B cell (primary cell): ENCODE measurements around the gene CREB3. TPM values are rescaled to one million over a fixed set of nuclear protein-coding genes. Genes with fewer than 3 reads are reported as not detected.
A peak's percentile ranks its signal among the peaks of the same experiment; 100 is the strongest.

Experiments
- ATAC-seq: fragments of 200-7000 bp; cut with Tn5 transposase; one replicate; pipeline ENCODE4 v1.10.0; 2021; ENCODE audit warnings: low read depth, mild to moderate bottlenecking, moderate number of reproducible peaks, moderate library complexity
- CTCF ChIA-PET: fragments of 350-600 bp; sonication (Branson Sonifier 250); formaldehyde crosslinking; loops from one replicate; lab custom pipeline; 2021; ENCODE audit warnings: antibody characterized with exemption, inconsistent platforms; lab: Charles Lee
- POLR2A ChIA-PET: fragments of 350-600 bp; sonication (Branson Sonifier 250); formaldehyde crosslinking; loops from one replicate; lab custom pipeline; 2021; ENCODE audit warnings: antibody characterized with exemption; lab: Charles Lee
- DNase-seq: peaks from one replicate; pipeline ENCODE4 v3.0.0; 2013
- H2AFZ ChIP-seq: 2 replicates; pipeline ENCODE4 v1.6.1; 2012; ENCODE audit warnings: mild to moderate bottlenecking, low read depth, low read length; ENCODE audit not compliant: insufficient read depth, poor library complexity, severe bottlenecking
- H3K27ac ChIP-seq, 2 donors: 1 replicate in 1 of 2; 2 replicates in 1 of 2; pipeline ENCODE4 v1.5.1; 2012 to 2013; ENCODE audit warnings: low read length in 2 of 2, mild to moderate bottlenecking in 2 of 2, moderate library complexity in 1 of 2
- H3K27me3 ChIP-seq, 4 experiments: fragments of 200-600 bp in 1 of 4; sonication (generic) in 1 of 4; replicated peaks in 1 of 4; 1 replicate in 2 of 4; 2 replicates in 2 of 4; pipeline versions ENCODE4 v1.6.1 to v1.7.0; 2013 to 2016; ENCODE audit warnings: low read length in 3 of 4, mild to moderate bottlenecking in 2 of 4, mixed read lengths in 1 of 4, moderate library complexity in 1 of 4; ENCODE audit not compliant: insufficient read depth in 4 of 4, control insufficient read depth in 3 of 4; ENCODE audit errors: control extremely low read depth in 1 of 4
- H3K36me3 ChIP-seq, 2 experiments: replicated peaks in 1 of 2; 1 replicate in 1 of 2; 2 replicates in 1 of 2; pipeline versions ENCODE4 v1.6.1 to v1.7.1; 2013; ENCODE audit warnings: low read length in 1 of 2; ENCODE audit not compliant: insufficient read depth in 2 of 2, control insufficient read depth in 1 of 2; ENCODE audit errors: control extremely low read depth in 1 of 2, extremely low read depth in 1 of 2
- H3K4me1 ChIP-seq, 2 donors: fragments of 200-600 bp in 1 of 2; sonication (generic) in 1 of 2; 1 replicate in 1 of 2; 2 replicates in 1 of 2; pipeline versions ENCODE4 v1.5.1 to v1.6.1; 2013 to 2017; ENCODE audit warnings: low read length in 2 of 2; ENCODE audit not compliant: control insufficient read depth in 2 of 2, insufficient read depth in 2 of 2
- H3K4me2 ChIP-seq: replicated peaks from 2 replicates; pipeline ENCODE3; 2012; ENCODE audit warnings: mild to moderate bottlenecking, low read depth, low read length; ENCODE audit not compliant: poor library complexity, severe bottlenecking
- H3K4me3 ChIP-seq, 5 experiments: fragments of 200-600 bp in 1 of 5; sonication (generic) in 1 of 5; 1 replicate in 3 of 5; 2 replicates in 2 of 5; pipeline versions ENCODE4 v1.5.1 to v1.7.0; 2011 to 2016; ENCODE audit warnings: low read length in 4 of 5, mild to moderate bottlenecking in 4 of 5, low read depth in 2 of 5, control low read depth in 1 of 5, moderate library complexity in 1 of 5; ENCODE audit not compliant: insufficient read depth in 1 of 5; ENCODE audit errors: control extremely low read depth in 1 of 5, extremely low read depth in 1 of 5
- H3K79me2 ChIP-seq: fragments of 200-600 bp; sonication (generic); one replicate; pipeline ENCODE4 v1.6.0; 2016; ENCODE audit warnings: low read length; ENCODE audit not compliant: control insufficient read depth, insufficient read depth
- H3K9ac ChIP-seq: fragments of 200-600 bp; sonication (generic); 2 replicates; pipeline ENCODE4 v1.6.1; 2017; ENCODE audit warnings: mild to moderate bottlenecking, low read length, moderate library complexity
- H3K9me3 ChIP-seq, 3 donors: one replicate each; pipeline versions ENCODE4 v1.6.1 to v1.7.1; 2013; ENCODE audit warnings: low read length in 2 of 3; ENCODE audit not compliant: control insufficient read depth in 2 of 3, insufficient read depth in 1 of 3; ENCODE audit errors: control extremely low read depth in 1 of 3
- H4K20me1 ChIP-seq: 2 replicates; pipeline ENCODE4 v1.6.0; 2012; ENCODE audit warnings: mild to moderate bottlenecking, low read length; ENCODE audit not compliant: insufficient read depth, control insufficient read depth, poor library complexity, severe bottlenecking
- H3K27ac Mint-ChIP-seq: one replicate; pipeline ENCODE4 v1.8.0; 2021; ENCODE audit warnings: mixed read lengths
- H3K27me3 Mint-ChIP-seq: one replicate; pipeline ENCODE4 v1.8.0; 2021; ENCODE audit warnings: mixed read lengths
- H3K4me1 Mint-ChIP-seq: one replicate; pipeline ENCODE4 v1.8.0; 2021; ENCODE audit warnings: mixed read lengths
- H3K4me3 Mint-ChIP-seq: one replicate; pipeline ENCODE4 v1.8.0; 2021; ENCODE audit warnings: mixed read lengths
- H3K9me3 Mint-ChIP-seq: one replicate; pipeline ENCODE4 v1.8.0; 2022; ENCODE audit warnings: mixed read lengths; ENCODE audit not compliant: insufficient read depth
- EZH2 ChIP-seq: IDR thresholded peaks from 2 replicates; pipeline ENCODE4 v1.6.1; 2012; ENCODE audit warnings: borderline replicate concordance, low read depth, mild to moderate bottlenecking, moderate library complexity, low read length; ENCODE audit not compliant: insufficient read depth, poor library complexity, severe bottlenecking
- WGBS: methylation state at CpG from one replicate; pipeline ENCODE4 v1.1.5; 2013; ENCODE audit warnings: missing lambda C conversion rate; ENCODE audit not compliant: insufficient coverage; 5-methylcytosine and 5-hydroxymethylcytosine counted together
- intact Hi-C: fragments of 100-400 bp; cut with micrococcal nuclease; formaldehyde crosslinking; loops from one replicate; pipeline ENCODE4 v1.10.0; 2022
- polyA plus RNA-seq: library from polyadenylated mRNA; depleted of rRNA; stranded (reverse); fragments of >200 nt; gene quantifications from 2 replicates; pipeline ENCODE4 v1.2.3, GENCODE V29; 2012
- total RNA-seq, 2 donors: library from RNA; stranded (reverse); fragments of 120-200 nt in 1 of 2; gene quantifications; 1 replicate in 1 of 2; 2 replicates in 1 of 2; pipeline versions ENCODE4 v1.2.3 to v1.2.4, GENCODE V29; 2013 to 2022
- TF ChIP-seq, protein P1 (sequence below): fragments of 200-600 bp; IDR thresholded peaks from one replicate; pipeline ENCODE4 v1.8.0; 2022; ENCODE audit warnings: antibody characterized with exemption, mild to moderate bottlenecking

The CREB3 gene
- total and polyA plus RNA-seq, 2 donors (not counting 1 experiment from before 2014, with no cell fraction given): 12.3 to 20.7 TPM

DNA sequence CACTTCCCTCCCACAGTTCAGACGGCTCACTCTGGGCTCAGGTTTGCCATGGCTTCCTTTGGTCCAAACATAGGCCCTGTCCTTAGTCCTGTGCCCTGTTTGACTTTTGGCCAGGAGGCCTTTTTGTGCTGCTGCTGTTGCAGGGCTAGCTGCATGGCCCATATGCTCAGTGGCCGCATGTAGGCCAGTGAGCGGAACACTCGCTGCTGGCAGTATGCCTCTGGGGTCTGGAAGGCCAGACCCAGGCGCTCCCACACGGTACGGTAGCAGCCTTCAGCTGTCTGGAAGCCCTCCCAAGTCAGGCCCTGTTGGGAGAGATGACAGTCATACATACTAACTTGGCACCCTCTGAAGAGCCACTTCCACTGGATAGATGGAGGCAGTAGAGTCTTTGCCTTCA is 4.7 kb downstream of the CREB3 start:
- H2AFZ ChIP-seq: no peak overlapping the region
- H3K9me3 ChIP-seq: no peaks in the 10 kb centered on the region
- DNase-seq (no peak), ATAC-seq (no peak)
- peaks cover 10 to 17% of the 10 kb centered on the region in 2 donors for H3K4me1 ChIP-seq
- no peaks in the 10 kb centered on the region for H3K27me3 ChIP-seq
- 98% methylated on average over 7 of the region's 7 CpGs for WGBS
- H3K36me3 ChIP-seq: peaks cover 1 to 75% of the 10 kb centered on the region in 2 experiments
- H3K27me3 Mint-ChIP-seq: no peaks in the 10 kb centered on the region
- intact Hi-C loops: loop anchor here (10.0 kb wide), 2 partner anchors 662 to 1728 kb away; partner anchors contain the start of genes FANCG, VCP and ZBTB5
- H3K27ac ChIP-seq: no peak overlapping the region
- no peak for TF ChIP-seq EZH2
- TF ChIP-seq, protein P1, sequence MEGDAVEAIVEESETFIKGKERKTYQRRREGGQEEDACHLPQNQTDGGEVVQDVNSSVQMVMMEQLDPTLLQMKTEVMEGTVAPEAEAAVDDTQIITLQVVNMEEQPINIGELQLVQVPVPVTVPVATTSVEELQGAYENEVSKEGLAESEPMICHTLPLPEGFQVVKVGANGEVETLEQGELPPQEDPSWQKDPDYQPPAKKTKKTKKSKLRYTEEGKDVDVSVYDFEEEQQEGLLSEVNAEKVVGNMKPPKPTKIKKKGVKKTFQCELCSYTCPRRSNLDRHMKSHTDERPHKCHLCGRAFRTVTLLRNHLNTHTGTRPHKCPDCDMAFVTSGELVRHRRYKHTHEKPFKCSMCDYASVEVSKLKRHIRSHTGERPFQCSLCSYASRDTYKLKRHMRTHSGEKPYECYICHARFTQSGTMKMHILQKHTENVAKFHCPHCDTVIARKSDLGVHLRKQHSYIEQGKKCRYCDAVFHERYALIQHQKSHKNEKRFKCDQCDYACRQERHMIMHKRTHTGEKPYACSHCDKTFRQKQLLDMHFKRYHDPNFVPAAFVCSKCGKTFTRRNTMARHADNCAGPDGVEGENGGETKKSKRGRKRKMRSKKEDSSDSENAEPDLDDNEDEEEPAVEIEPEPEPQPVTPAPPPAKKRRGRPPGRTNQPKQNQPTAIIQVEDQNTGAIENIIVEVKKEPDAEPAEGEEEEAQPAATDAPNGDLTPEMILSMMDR: no peak
- CTCF ChIA-PET: interaction anchor here (0.7 to 9.7 kb wide), 12 partner anchors 9 to 145 kb away, joined by 3 to 142 read pairs (median 8); partner anchors contain the start of genes GBA2, RGP1 and SPAG8
- POLR2A ChIA-PET: interaction anchor here (1.1 kb wide), 1 partner anchor 12 kb away, joined by 5 read pairs; the partner anchor contains the start of genes GBA2 and RGP1
- peaks cover 9% of the 10 kb centered on the region for H4K20me1 ChIP-seq
- no peaks in the 10 kb centered on the region for H3K9me3 Mint-ChIP-seq
- H3K4me3 Mint-ChIP-seq: no peak overlapping the region
- no peak overlapping the region for H3K4me3 ChIP-seq
- H3K79me2 ChIP-seq: peaks cover 30% of the 10 kb centered on the region
- no peak overlapping the region for H3K4me2 ChIP-seq
- H3K27ac Mint-ChIP-seq: no peak overlapping the region
- peaks cover 12% of the 10 kb centered on the region for H3K4me1 Mint-ChIP-seq
- no peak overlapping the region for H3K9ac ChIP-seq

DNA sequence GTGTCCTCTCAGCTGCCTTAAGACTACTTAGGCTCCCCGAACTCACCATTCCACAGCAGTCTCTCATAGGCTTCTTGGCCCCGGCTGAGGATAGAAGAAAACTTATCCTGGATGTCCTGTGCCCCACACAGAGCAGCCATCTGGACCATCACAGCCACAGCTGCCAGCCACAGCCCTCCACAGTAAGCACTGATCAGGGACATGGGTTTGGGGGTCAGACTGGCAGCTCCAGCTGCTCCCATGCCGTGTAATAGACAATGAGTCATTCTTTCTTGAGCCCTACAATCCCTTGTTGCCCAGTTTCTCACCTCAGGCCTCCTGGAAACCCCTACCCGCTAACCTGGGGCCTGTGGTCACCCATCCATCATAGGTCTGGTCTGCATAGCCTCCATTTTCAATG is 5.7 kb downstream of the CREB3 start:
- peak overlapping the region; percentile 3 for H3K27ac Mint-ChIP-seq
- DNase-seq: no peak
- Histone ChIP-seq H3K9ac (no peak overlapping the region), H3K9me3 (no peaks in the 10 kb centered on the region), H3K4me2 (no peak overlapping the region), H2AFZ (no peak overlapping the region), H3K27ac (no peak overlapping the region), H3K27me3 (no peaks in the 10 kb centered on the region), H3K4me1 (peaks cover 5 to 11% of the 10 kb centered on the region in 2 donors), H3K4me3 (no peak overlapping the region), H4K20me1 (peaks cover 9% of the 10 kb centered on the region), H3K79me2 (peaks cover 23% of the 10 kb centered on the region), H3K36me3 (peaks cover 1 to 84% of the 10 kb centered on the region in 2 experiments)
- H3K9me3 Mint-ChIP-seq: no peaks in the 10 kb centered on the region
- no peaks in the 10 kb centered on the region for H3K27me3 Mint-ChIP-seq
- 97% methylated on average over 4 of the region's 4 CpGs for WGBS
- H3K4me1 Mint-ChIP-seq: peaks cover 5% of the 10 kb centered on the region
- ChIA-PET POLR2A (interaction anchor here (1.1 kb wide), 1 partner anchor 11 kb away, joined by 5 read pairs; the partner anchor contains the start of genes GBA2 and RGP1), CTCF (interaction anchor here (1.4 to 9.7 kb wide), 5 partner anchors 8 to 144 kb away, joined by 5 to 142 read pairs (median 9); partner anchors contain the start of genes GBA2, RGP1 and SPAG8)
- ATAC-seq: no peak
- intact Hi-C loops: loop anchor here (10.0 kb wide), 2 partner anchors 663 to 1727 kb away; partner anchors contain the start of genes FANCG, VCP and ZBTB5
- no peak for TF ChIP-seq EZH2
- TF ChIP-seq, protein P1: no peak
- H3K4me3 Mint-ChIP-seq: no peak overlapping the region
